Measurements from ENCODE around the gene CCDC120.

GRCh38 chrX:49077941-49078340, 19.1 kb downstream of the CCDC120 start:
- TF ChIP-seq POLR2A (IDR thresholded peaks at IDR 0.05; ENCODE audit: low read depth, low read length) (no peak), TAF1 (IDR thresholded peaks at IDR 0.05; ENCODE audit: low read depth, low read length) (no peak), POLR2AphosphoS5 (IDR thresholded peaks at IDR 0.05; ENCODE audit: low read depth, low read length) (no peak)

Data from GM12891 (cell line).